GM21529 (cell line): Measurements from ENCODE around the gene ROCK2.
"Not testable (repeated sequence)": the region's sequence is repeated elsewhere in the genome, so short reads cannot be mapped to it uniquely, and the experiment has no call there.

Experiments used
- ATAC-seq: cut with Tn5 transposase; IDR thresholded peaks from one replicate; pipeline ENCODE4 v1.9.1; 2021; ENCODE audit not compliant: unreplicated experiment

ROCK2 gene

DNA sequence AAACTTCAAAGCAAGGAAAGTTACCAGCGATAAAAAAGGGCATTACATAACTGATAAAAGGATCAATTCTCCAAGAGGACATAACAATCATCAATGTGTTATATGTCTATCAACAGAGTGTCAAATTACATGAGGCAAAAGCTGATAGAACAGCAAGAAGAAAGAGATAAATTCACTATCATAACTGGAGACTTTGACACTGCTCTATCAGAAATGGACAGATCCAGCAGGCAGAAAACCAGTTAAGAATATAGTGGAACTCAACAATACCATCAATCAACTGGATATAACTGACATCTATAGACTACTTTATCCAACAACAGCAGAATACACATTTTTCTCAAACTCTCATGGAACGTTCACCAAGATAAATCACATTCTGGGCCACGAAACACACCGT is 65.0 kb downstream of the ROCK2 start:
- ATAC-seq, result no peak

DNA sequence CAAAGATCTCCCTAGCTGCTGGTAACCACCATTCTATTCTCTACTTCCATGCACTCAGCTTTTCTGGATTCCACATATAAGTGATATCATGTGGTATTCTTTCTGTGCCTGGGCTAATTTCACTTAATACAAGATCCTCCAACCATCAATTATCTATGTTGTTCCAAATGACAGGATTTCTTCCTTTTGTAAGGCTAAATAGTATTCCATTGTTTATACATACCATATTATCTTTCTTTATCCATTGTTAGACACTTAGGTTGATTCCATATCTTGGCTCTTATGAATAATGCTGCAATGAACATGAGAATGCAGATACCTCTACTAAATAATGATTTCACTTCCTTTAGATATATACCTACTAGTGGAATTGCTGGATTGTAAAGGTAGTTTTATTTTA is 66.2 kb downstream of the ROCK2 start:
- ATAC-seq, result no peak

DNA sequence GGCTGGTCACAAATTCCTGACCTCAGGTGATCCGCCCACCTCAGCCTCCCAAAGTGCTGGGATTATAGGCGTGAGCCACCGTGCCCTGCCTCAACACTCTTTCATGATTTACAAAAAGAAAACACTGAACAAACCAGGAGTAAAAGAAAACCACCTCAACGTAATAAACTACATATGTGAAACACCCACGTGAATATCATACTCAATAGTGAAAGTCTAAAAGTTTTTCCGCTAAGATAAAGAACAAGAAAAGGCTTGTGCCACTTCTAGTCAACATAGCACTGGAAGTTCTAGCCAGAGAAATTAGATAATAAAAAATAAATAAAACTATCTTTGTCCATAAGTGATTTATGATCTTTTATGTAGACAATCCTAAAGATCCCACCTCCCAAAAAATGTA is 68.5 kb downstream of the ROCK2 start:
- no peak for ATAC-seq

- no peak for ATAC-seq
Measured at GRCh38 chr2:11270891-11271290, 73.5 kb downstream of the ROCK2 start.

GRCh38 chr2:11267931-11268330 is 76.5 kb downstream of the ROCK2 start:
- ATAC-seq, result no peak

GRCh38 chr2:11264818-11265217 is 79.6 kb downstream of the ROCK2 start:
- no peak for ATAC-seq

DNA sequence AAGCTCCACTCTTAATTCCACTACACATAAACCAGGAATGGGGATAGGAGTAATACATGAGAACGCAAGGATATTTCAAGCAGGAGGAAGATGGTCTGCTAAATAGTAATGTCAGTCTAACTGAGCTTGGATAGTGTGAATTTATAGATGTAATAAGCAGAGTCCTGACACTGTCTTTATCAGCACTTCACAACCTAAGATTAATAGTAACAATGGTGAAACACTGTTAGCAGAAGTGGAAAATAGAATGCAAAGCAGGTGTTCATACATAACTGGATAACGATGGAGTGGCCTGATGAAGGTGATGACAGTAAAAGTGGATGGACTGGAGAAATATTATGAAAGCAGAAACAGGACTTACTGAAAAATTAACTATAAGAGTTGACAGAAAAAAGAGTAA is 80.4 kb downstream of the ROCK2 start:
- ATAC-seq, result no peak

GRCh38 chr2:11263177-11263576 is 81.3 kb downstream of the ROCK2 start:
- ATAC-seq, result no peak

DNA sequence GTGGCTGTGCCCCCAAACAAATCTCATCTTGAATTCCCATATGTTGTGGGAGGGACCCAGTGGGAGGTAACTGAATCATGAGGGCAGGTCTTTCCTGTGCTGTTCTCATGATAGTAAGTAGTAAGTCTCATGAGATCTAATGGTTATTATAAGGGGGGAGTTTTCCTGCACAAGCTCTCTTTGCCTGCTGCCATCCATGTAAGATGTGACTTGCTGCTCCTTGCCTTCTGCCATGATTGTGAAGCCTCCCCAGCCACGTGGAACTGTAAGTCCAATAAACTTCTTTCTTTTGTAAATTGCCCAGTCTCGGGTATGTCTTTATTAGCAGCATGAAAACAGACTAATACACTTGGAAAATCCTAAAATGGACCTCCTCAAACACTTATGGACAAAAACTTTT is 82.0 kb downstream of the ROCK2 start:
- not testable (repeated sequence) for ATAC-seq

DNA sequence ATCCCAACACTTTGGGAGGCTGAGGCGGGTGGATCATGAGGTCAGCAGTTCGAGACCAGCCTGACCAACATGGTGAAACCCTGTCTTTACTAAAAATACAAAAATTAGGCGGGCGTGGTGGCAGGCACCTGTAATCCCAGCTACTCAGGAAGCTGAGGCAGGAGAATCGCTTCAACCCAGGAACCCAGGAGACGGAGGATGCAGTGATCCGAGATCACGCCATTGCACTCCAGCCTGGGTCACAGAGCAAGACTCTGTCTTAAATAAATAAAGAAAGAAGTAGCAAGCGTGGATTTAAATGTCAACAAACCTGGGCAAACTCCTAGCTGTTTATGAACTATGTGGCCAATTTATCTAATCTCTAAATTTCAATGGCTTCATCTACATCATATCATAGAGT is 82.9 kb downstream of the ROCK2 start:
- ATAC-seq, result not testable (repeated sequence)

DNA sequence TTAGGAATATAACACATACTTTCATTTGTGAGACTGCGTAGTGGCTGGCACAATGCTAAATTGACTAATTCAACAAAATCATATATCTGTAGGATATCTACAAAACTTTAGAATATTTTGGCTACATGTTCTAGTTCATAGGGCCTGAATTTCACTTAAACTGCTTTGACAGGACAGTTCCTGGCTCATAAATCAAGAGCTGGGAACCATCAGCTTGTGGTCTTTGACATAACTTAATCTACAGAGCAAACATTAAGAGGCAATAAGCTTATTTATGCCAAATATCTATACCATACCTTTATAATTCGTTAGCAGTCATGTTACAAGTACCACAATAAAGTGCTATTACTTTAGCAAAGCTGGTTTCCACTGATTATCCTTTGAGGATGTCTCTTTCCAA is 83.5 kb downstream of the ROCK2 start:
- ATAC-seq, result no peak

DNA sequence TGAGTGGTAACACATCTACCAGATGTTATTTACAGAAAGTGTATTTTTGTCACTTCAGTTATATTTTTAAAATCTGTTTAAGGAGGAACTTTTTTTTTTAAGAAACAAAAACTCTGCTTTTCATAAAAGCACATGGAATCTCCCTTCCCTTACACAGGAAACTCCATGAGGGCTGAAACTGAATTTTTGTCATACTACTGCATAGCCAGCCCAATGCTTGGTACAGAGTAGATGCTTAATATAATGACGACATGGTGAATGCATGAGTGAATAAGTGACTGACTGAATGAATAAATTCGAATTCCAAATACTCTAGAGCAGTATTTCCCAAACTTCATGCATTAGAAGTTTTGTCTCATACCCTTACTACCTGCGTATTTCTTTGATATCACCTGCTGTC is 86.5 kb downstream of the ROCK2 start:
- no peak for ATAC-seq

GRCh38 chr2:11257078-11257477 is 87.4 kb downstream of the ROCK2 start:
- ATAC-seq, result no peak

DNA sequence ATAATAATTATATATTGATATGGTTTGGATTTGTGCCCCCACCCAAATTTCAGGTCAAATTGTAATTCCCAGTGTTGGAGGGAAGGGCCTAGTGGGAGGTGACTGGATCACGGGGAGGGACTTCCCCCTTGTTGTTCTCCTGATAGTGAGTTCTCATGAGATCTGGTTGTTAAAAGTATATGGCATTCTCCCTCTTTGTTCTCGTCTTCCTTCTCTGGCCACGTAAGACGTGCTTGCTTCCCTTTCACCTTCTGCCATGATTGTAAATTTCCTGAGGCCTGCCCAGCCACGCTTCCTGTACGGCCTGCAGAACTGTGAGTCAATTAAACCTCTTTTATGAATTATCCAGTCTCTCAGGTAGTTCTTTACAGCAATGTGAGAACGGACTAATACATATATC is 88.3 kb downstream of the ROCK2 start:
- ATAC-seq, result no peak

DNA sequence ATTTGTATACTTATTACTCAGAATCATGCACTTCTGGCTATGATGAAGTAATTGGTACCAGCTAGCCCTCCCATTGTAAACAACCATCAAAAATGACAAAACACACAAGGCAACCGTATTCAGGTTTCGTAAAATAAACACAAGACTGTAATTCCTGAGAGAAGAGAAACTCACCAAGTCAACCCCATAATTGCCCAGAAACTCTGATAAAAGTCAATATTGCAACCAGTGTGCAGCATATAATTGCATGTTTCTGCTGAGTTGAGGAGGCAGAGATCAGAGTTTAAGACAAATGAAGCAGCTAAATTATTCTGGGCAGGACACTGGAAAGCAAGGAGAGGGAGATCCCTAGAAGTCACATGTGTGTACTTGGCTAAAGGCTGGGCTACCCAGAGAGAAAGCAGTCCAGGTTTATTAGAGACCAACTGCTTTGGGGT is 90.3 kb downstream of the ROCK2 start:
- no peak for ATAC-seq

- not testable (repeated sequence) for ATAC-seq
Measured at GRCh38 chr2:11252458-11252857, 92.0 kb downstream of the ROCK2 start.

- no peak for ATAC-seq
Measured at GRCh38 chr2:11250400-11251196, 93.8 kb downstream of the ROCK2 start.

DNA sequence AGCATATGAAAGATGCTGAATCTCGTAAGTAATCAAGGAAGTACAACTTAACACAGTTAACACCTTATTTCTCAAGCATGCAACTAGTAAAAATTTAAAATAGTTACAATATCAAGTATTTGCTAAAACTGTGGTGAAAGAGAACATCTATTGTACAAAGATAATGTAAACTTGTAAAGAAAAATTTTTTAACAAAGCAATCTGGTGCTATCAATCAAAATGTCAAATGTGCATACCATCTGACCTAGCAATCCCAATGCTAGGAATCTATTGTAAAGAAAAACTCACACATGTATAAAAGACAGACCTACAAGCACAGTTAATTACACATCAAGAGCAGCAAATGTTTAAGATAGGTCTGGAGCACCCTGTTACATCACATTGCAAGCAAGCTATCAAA is 99.1 kb downstream of the ROCK2 start:
- no peak for ATAC-seq

DNA sequence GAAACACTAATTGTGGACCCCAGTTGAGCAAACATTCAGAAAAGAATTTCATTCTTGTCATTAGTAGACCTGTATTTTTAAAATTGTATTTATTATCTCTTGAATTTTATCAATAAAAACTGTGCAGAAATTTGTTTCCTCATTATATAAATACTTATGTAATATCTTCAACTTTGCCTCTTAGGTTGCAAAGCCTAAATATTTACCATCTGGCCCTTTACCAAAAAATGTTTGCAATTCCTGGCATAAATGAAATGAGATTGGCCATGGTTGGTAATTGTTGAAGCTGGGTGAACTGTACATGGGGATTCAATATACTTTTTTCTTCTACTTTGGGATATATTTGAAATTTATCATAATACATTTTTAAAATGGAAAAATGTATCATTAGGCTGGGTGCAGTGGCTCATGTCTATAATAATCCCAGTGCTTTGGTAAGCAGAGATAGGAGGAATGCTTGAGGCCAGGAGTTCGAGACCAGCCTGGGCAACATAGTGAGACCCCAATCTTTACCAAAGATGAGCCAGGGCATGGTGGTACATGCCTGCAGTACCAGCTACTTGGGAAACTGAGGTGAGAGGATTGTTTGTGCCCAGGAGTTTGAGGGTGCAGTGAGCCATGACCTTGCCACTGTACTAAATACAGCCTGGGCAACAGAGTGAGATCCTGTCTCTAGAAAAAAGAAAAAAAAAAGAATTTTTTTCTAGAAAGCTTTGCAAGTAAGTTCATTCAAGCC is 100.2 kb downstream of the ROCK2 start:
- no peak for ATAC-seq

GRCh38 chr2:11243512-11243911 is 100.9 kb downstream of the ROCK2 start:
- ATAC-seq, result no peak

DNA sequence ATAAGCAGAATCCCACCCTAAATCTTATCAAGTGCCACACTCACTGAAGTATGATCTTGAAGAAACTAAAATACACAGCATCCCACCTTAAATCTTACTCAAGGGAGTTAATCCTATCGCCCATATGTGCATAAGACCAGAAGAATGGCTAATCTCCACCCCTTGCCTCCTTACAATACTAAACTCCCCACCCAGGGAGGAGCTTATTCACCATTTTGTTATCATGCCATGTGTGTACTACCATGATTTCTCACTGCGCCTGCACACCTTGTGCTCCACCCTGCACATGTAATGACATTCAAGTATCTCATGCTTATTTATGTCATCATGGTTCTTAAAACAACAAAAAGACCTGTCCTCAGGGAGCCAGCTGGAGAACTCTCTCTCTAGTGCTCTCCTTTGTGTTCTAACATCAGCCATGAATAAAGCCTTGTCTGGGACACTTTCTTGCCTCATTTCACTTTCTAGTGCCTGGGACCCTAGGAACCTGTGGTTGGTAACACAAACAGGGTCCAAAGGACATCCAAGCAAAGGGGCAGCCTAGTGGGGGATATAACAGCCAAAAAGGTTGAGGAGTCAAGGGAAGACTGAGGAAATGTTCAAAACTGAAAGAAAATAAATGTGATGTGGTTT is 101.8 kb downstream of the ROCK2 start:
- ATAC-seq, result no peak
